ENCODE results near the gene GRAMD1A. TPM values are rescaled to one million over a fixed set of nuclear protein-coding genes. Genes with fewer than 3 reads are reported as not detected.
A peak's percentile ranks its signal among the peaks of the same experiment; 100 is the strongest.

The GRAMD1A gene
- total RNA-seq, result 100 to 1,000 TPM; 185 to 227 TPM

GRCh38 chr19:34999498-35000337, at the start of gene GRAMD1A:
Gene GRAMD1A (plus strand): TSS chr19:35000323. CDS start chr19:35000479, 156 bp downstream.
- H3K27ac Mint-ChIP-seq, result peak within 1 kb of the TSS; percentile 100
- POLR2A ChIA-PET, result interaction anchor here (1.7 to 3.1 kb wide), 2 partner anchors 10 to 26 kb away, joined by 14 to 15 read pairs; no protein-coding TSS in a partner anchor
- H3K27me3 Mint-ChIP-seq, result no peaks in the 10 kb centered on the region
- intact Hi-C loops (cut with DNase I, micrococcal nuclease), result loop anchor here (1.0 to 5.0 kb wide), 5 partner anchors 15 to 1627 kb away; partner anchors contain the start of genes CEBPG (in 1 of the 2), SCGB2B2 (in 1 of the 2), ZNF302 (in 1 of the 2) and ZNF792 (in 1 of the 2)
- DNase-seq, result peak; percentile 87
- CTCF ChIA-PET, result interaction anchor here (0.6 to 3.4 kb wide), 4 partner anchors 8 to 44 kb away, joined by 3 to 26 read pairs (median 4); no protein-coding TSS in a partner anchor
- H3K4me3 Mint-ChIP-seq, result peak within 1 kb of the TSS; percentile 100
- H3K4me1 Mint-ChIP-seq, result peaks cover 69% of the 10 kb centered on the region
- ATAC-seq, result peak; percentile 55
- H3K9me3 Mint-ChIP-seq (ENCODE audit: low read depth), result no peaks in the 10 kb centered on the region
- peaks cover 36% of the 10 kb centered on the region for H3K36me3 Mint-ChIP-seq (ENCODE audit: low read depth)

- CTCF ChIA-PET, result interaction anchor here (1.9 kb wide), 1 partner anchor 20 kb away, joined by 4 read pairs; no protein-coding TSS in a partner anchor
- Mint-ChIP-seq H3K27me3 (no peaks in the 10 kb centered on the region), H3K27ac (no peak overlapping the region), H3K36me3 (ENCODE audit: low read depth) (peaks cover 74% of the 10 kb centered on the region), H3K4me3 (no peak overlapping the region), H3K9me3 (ENCODE audit: low read depth) (peaks cover 56% of the 10 kb centered on the region), H3K4me1 (no peaks in the 10 kb centered on the region)
- no peak for ATAC-seq
- intact Hi-C loops (cut with DNase I, micrococcal nuclease), result no loop called here
- POLR2A ChIA-PET, result no interaction called here
- no peak for DNase-seq
Measured at GRCh38 chr19:34953092-34953491, 47.0 kb upstream of the GRAMD1A start.

- intact Hi-C loops (cut with DNase I, micrococcal nuclease), result no loop called here
- POLR2A ChIA-PET, result no interaction called here
- H3K9me3 Mint-ChIP-seq (ENCODE audit: low read depth), result peaks cover 65% of the 10 kb centered on the region
- ATAC-seq (no peak), DNase-seq (no peak)
- H3K27ac Mint-ChIP-seq, result no peak overlapping the region
- H3K4me3 Mint-ChIP-seq, result no peak overlapping the region
- CTCF ChIA-PET, result interaction anchor here (1.0 to 1.1 kb wide), 2 partner anchors 9 to 87 kb away, joined by 3 read pairs; no protein-coding TSS in a partner anchor
- H3K27me3 Mint-ChIP-seq, result no peaks in the 10 kb centered on the region
- H3K4me1 Mint-ChIP-seq, result peaks cover 20% of the 10 kb centered on the region
- H3K36me3 Mint-ChIP-seq (ENCODE audit: low read depth), result peaks cover 89% of the 10 kb centered on the region
Measured at GRCh38 chr19:34957830-34958751, 42.0 kb upstream of the GRAMD1A start.

- no peaks in the 10 kb centered on the region for H3K27me3 Mint-ChIP-seq
- intact Hi-C loops (cut with DNase I, micrococcal nuclease), result no loop called here
- peaks cover 84% of the 10 kb centered on the region for H3K36me3 Mint-ChIP-seq (ENCODE audit: low read depth)
- H3K4me3 Mint-ChIP-seq, result no peak overlapping the region
- ATAC-seq (no peak), DNase-seq (no peak)
- POLR2A ChIA-PET, result no interaction called here
- H3K27ac Mint-ChIP-seq, result no peak overlapping the region
- H3K4me1 Mint-ChIP-seq, result peaks cover 22% of the 10 kb centered on the region
- peaks cover 58% of the 10 kb centered on the region for H3K9me3 Mint-ChIP-seq (ENCODE audit: low read depth)
- CTCF ChIA-PET, result no interaction called here
Measured at GRCh38 chr19:34959021-34959420, 41.1 kb upstream of the GRAMD1A start.

- no peak for DNase-seq
- Mint-ChIP-seq H3K4me3 (no peak overlapping the region), H3K27me3 (no peaks in the 10 kb centered on the region), H3K4me1 (peaks cover 24% of the 10 kb centered on the region), H3K27ac (no peak overlapping the region), H3K9me3 (ENCODE audit: low read depth) (peaks cover 51% of the 10 kb centered on the region), H3K36me3 (ENCODE audit: low read depth) (peaks cover 79% of the 10 kb centered on the region)
- POLR2A ChIA-PET, result no interaction called here
- intact Hi-C loops (cut with DNase I, micrococcal nuclease), result loop anchor here in 1 of 2 experiments (5.0 kb wide), 1 partner anchor 42 kb away; the partner anchor contains the start of gene GRAMD1A
- no peak for ATAC-seq
- CTCF ChIA-PET, result no interaction called here
Measured at GRCh38 chr19:34960103-34960805, 39.9 kb upstream of the GRAMD1A start.

- ATAC-seq (no peak), DNase-seq (no peak)
- CTCF ChIA-PET, result interaction anchor here (0.7 to 1.2 kb wide), 2 partner anchors 45 to 602 kb away, joined by 3 to 4 read pairs; no protein-coding TSS in a partner anchor
- Mint-ChIP-seq H3K27ac (peak overlapping the region; percentile 28), H3K9me3 (ENCODE audit: low read depth) (peaks cover 52% of the 10 kb centered on the region), H3K4me3 (no peak overlapping the region), H3K36me3 (ENCODE audit: low read depth) (peaks cover 75% of the 10 kb centered on the region), H3K27me3 (no peaks in the 10 kb centered on the region), H3K4me1 (peaks cover 24% of the 10 kb centered on the region)
- POLR2A ChIA-PET, result no interaction called here
- intact Hi-C loops (cut with DNase I, micrococcal nuclease), result loop anchor here in 1 of 2 experiments (5.0 kb wide), 1 partner anchor 41 kb away; the partner anchor contains the start of gene GRAMD1A
Measured at GRCh38 chr19:34960940-34961679, 39.0 kb upstream of the GRAMD1A start.

- H3K4me3 Mint-ChIP-seq, result peak overlapping the region; percentile 76
- peak overlapping the region; percentile 64 for H3K27ac Mint-ChIP-seq
- DNase-seq (peak; percentile 20), ATAC-seq (no peak)
- ChIA-PET CTCF (interaction anchor here (1.2 to 1.8 kb wide), 2 partner anchors 11 to 44 kb away, joined by 3 to 10 read pairs; no protein-coding TSS in a partner anchor), POLR2A (no interaction called here)
- H3K9me3 Mint-ChIP-seq (ENCODE audit: low read depth), result peaks cover 52% of the 10 kb centered on the region
- H3K4me1 Mint-ChIP-seq, result peaks cover 24% of the 10 kb centered on the region
- intact Hi-C loops (cut with DNase I, micrococcal nuclease), result loop anchor here (2.0 to 5.0 kb wide), 2 partner anchors 35 to 40 kb away; partner anchors contain the start of genes GRAMD1A (in 1 of the 2) and ZNF30 (in 1 of the 2)
- no peaks in the 10 kb centered on the region for H3K27me3 Mint-ChIP-seq
- H3K36me3 Mint-ChIP-seq (ENCODE audit: low read depth), result peaks cover 71% of the 10 kb centered on the region
Measured at GRCh38 chr19:34961775-34962686, 38.1 kb upstream of the GRAMD1A start.

- no peak for ATAC-seq
- Mint-ChIP-seq H3K9me3 (ENCODE audit: low read depth) (peaks cover 53% of the 10 kb centered on the region), H3K4me1 (peaks cover 24% of the 10 kb centered on the region), H3K36me3 (ENCODE audit: low read depth) (peaks cover 63% of the 10 kb centered on the region), H3K27me3 (no peaks in the 10 kb centered on the region), H3K27ac (peak overlapping the region; percentile 64), H3K4me3 (peak overlapping the region; percentile 76)
- DNase-seq, result peak; percentile 27
- POLR2A ChIA-PET, result no interaction called here
- CTCF ChIA-PET, result interaction anchor here (0.7 to 1.8 kb wide), 4 partner anchors 10 to 543 kb away, joined by 3 to 10 read pairs (median 4); no protein-coding TSS in a partner anchor
- intact Hi-C loops (cut with DNase I, micrococcal nuclease), result loop anchor here (2.0 to 5.0 kb wide), 2 partner anchors 36 to 39 kb away; partner anchors contain the start of genes GRAMD1A (in 1 of the 2) and ZNF30 (in 1 of the 2)
Measured at GRCh38 chr19:34962687-34963572, 37.2 kb upstream of the GRAMD1A start.

Measured in activated CD4-positive, alpha-beta T cell treated with anti-CD3 and anti-CD28 coated beads for 36 hours (primary cell).